ENCODE measurements around the gene FOXI1. TPM values are rescaled to one million over a fixed set of nuclear protein-coding genes. Genes with fewer than 3 reads are reported as not detected.

The FOXI1 gene
- total RNA-seq, 1 experiment from 2014 or later, result 0.44 TPM

DNA sequence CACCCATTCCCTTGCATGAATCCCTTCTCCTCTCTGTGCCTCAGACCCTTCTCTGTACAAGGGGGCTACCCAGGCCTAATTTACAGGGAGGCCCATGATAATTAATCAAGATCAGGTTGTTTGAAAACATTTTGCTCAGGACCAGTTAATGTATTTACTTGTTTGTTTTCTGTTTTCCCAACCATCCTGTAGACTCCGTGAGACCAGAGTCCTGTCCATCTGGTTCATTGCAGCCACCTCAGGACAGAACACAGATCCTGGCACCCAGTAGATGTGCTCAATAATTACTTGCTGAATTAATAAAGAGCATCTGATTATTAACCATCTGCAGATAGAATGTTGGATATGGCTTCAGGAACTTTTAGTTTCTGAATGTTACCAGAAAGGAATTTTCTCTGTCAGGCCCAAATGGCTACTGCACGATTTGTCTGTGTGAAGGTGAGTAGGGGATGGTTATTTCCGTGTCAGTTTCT lies 27.3 kb downstream of the FOXI1 start:
- in situ Hi-C loops (cut with HindIII; ENCODE audit: low pct_unique_long_range_greater_than_20kb, low sequenced_read_pairs) (no loop called here), intact Hi-C loops (cut with micrococcal nuclease; ENCODE audit: unreplicated experiment) (no loop called here)
- Histone ChIP-seq H3K4me1 (ENCODE audit: control insufficient read depth, insufficient read depth, low read length) (peaks cover 5% of the 10 kb centered on the region; the same call in 1 of the 2 replicates), H3K36me3 (ENCODE audit: control insufficient read depth, insufficient read depth, low read length) (no peaks in the 10 kb centered on the region), H3K27me3 (ENCODE audit: control insufficient read depth, insufficient read depth, low read length) (no peaks in the 10 kb centered on the region), H3K4me3 (ENCODE audit: low read depth in 2 of 2, low read length in 2 of 2) (no peak overlapping the region), H3K9me3 (ENCODE audit: control insufficient read depth, insufficient read depth, low read depth, low read length) (no peaks in the 10 kb centered on the region), H3K27ac (ENCODE audit: low read length) (peak overlapping the region; percentile 58; the same call in 1 of the 2 replicates)
- BruUV-seq (replicated peaks), result no TSS peak
- TF ChIP-seq, protein P1, sequence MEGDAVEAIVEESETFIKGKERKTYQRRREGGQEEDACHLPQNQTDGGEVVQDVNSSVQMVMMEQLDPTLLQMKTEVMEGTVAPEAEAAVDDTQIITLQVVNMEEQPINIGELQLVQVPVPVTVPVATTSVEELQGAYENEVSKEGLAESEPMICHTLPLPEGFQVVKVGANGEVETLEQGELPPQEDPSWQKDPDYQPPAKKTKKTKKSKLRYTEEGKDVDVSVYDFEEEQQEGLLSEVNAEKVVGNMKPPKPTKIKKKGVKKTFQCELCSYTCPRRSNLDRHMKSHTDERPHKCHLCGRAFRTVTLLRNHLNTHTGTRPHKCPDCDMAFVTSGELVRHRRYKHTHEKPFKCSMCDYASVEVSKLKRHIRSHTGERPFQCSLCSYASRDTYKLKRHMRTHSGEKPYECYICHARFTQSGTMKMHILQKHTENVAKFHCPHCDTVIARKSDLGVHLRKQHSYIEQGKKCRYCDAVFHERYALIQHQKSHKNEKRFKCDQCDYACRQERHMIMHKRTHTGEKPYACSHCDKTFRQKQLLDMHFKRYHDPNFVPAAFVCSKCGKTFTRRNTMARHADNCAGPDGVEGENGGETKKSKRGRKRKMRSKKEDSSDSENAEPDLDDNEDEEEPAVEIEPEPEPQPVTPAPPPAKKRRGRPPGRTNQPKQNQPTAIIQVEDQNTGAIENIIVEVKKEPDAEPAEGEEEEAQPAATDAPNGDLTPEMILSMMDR (IDR thresholded peaks at IDR 0.05), result no peak
- TF ChIP-seq TCF7L2 (IDR thresholded peaks at IDR 0.05; ENCODE audit: low read depth, low read length), result no peak
- no peak for TF ChIP-seq SIN3A (IDR thresholded peaks at IDR 0.05; ENCODE audit: borderline replicate concordance, insufficient read depth, low read depth, low read length)
- TF ChIP-seq POLR2AphosphoS5 (IDR thresholded peaks at IDR 0.05; ENCODE audit: low read depth, low read length), result no peak
- TF ChIP-seq, protein P2, sequence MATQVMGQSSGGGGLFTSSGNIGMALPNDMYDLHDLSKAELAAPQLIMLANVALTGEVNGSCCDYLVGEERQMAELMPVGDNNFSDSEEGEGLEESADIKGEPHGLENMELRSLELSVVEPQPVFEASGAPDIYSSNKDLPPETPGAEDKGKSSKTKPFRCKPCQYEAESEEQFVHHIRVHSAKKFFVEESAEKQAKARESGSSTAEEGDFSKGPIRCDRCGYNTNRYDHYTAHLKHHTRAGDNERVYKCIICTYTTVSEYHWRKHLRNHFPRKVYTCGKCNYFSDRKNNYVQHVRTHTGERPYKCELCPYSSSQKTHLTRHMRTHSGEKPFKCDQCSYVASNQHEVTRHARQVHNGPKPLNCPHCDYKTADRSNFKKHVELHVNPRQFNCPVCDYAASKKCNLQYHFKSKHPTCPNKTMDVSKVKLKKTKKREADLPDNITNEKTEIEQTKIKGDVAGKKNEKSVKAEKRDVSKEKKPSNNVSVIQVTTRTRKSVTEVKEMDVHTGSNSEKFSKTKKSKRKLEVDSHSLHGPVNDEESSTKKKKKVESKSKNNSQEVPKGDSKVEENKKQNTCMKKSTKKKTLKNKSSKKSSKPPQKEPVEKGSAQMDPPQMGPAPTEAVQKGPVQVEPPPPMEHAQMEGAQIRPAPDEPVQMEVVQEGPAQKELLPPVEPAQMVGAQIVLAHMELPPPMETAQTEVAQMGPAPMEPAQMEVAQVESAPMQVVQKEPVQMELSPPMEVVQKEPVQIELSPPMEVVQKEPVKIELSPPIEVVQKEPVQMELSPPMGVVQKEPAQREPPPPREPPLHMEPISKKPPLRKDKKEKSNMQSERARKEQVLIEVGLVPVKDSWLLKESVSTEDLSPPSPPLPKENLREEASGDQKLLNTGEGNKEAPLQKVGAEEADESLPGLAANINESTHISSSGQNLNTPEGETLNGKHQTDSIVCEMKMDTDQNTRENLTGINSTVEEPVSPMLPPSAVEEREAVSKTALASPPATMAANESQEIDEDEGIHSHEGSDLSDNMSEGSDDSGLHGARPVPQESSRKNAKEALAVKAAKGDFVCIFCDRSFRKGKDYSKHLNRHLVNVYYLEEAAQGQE (IDR thresholded peaks at IDR 0.05; ENCODE audit: insufficient read depth in 1 of 2, low read depth in 2 of 2, low read length in 1 of 2), result no peak
- DNase-seq (ENCODE audit: low read depth, low spot score) (no peak), ATAC-seq (no peak)
- ChIA-PET CTCF (no interaction called here), POLR2A (no interaction called here)

DNA sequence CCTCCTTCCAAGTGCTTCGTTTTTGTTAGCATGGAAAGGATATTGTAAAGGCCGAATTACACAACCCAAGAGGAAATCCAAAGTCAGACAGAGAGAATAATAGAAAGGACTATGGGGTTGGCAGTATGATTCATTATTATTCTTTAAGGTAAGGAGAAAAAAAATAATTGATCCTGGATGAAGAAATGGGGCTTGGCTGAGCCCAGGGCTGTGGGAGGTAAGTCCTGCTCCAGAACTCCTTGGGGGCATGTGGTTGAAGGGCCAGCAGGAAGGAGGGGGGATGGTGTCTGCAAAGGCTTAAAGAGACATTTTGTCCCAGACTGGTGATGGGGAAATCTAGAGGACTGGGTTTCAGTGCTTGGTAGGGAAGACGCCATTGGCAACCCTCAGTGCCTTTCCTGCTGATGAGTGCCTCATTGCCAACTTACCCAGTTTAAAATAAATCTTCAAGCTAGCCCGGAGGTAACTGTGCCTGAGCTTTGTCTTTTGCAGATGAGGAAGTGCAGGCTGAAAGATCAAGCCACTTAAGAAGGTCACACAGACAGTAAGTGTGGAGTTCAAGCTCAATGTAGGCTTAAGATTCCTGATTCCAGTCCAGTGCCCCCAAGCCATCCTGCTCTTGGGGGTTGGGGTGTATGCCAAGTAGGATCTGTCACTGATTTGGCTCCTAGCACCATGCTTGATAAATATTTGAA lies 30.2 kb downstream of the FOXI1 start:
- ATAC-seq (no peak), DNase-seq (ENCODE audit: low read depth, low spot score) (no peak)
- peaks cover 5% of the 10 kb centered on the region; the same call in 1 of the 2 replicates for H3K4me1 ChIP-seq (ENCODE audit: control insufficient read depth, insufficient read depth, low read length)
- no peaks in the 10 kb centered on the region for H3K9me3 ChIP-seq (ENCODE audit: control insufficient read depth, insufficient read depth, low read depth, low read length)
- BruUV-seq (replicated peaks), result no TSS peak
- H3K27ac ChIP-seq (ENCODE audit: low read length), result peak overlapping the region; percentile 58; the same call in 1 of the 2 replicates
- H3K27me3 ChIP-seq (ENCODE audit: control insufficient read depth, insufficient read depth, low read length), result no peaks in the 10 kb centered on the region
- ChIA-PET POLR2A (no interaction called here), CTCF (no interaction called here)
- intact Hi-C loops (cut with micrococcal nuclease; ENCODE audit: unreplicated experiment) (no loop called here), in situ Hi-C loops (cut with HindIII; ENCODE audit: low pct_unique_long_range_greater_than_20kb, low sequenced_read_pairs) (no loop called here)
- TF ChIP-seq SIN3A (IDR thresholded peaks at IDR 0.05; ENCODE audit: borderline replicate concordance, insufficient read depth, low read depth, low read length) (no peak), POLR2AphosphoS5 (IDR thresholded peaks at IDR 0.05; ENCODE audit: low read depth, low read length) (no peak), TCF7L2 (IDR thresholded peaks at IDR 0.05; ENCODE audit: low read depth, low read length) (no peak)
- TF ChIP-seq, protein P1 (IDR thresholded peaks at IDR 0.05), result no peak
- TF ChIP-seq, protein P2 (IDR thresholded peaks at IDR 0.05; ENCODE audit: insufficient read depth in 1 of 2, low read depth in 2 of 2, low read length in 1 of 2), result no peak
- H3K4me3 ChIP-seq (ENCODE audit: low read depth in 2 of 2, low read length in 2 of 2), result no peak overlapping the region
- H3K36me3 ChIP-seq (ENCODE audit: control insufficient read depth, insufficient read depth, low read length), result no peaks in the 10 kb centered on the region

All from Panc1 (cell line).